Islet precursor cell (in vitro differentiated cells): ENCODE measurements around the gene PCSK9.
A peak's percentile ranks its signal among the peaks of the same experiment; 100 is the strongest.

ENCODE experiments used
- DNase-seq: peaks from one replicate; pipeline ENCODE4 v3.0.0-alpha.2; 2018

PCSK9 gene

DNA sequence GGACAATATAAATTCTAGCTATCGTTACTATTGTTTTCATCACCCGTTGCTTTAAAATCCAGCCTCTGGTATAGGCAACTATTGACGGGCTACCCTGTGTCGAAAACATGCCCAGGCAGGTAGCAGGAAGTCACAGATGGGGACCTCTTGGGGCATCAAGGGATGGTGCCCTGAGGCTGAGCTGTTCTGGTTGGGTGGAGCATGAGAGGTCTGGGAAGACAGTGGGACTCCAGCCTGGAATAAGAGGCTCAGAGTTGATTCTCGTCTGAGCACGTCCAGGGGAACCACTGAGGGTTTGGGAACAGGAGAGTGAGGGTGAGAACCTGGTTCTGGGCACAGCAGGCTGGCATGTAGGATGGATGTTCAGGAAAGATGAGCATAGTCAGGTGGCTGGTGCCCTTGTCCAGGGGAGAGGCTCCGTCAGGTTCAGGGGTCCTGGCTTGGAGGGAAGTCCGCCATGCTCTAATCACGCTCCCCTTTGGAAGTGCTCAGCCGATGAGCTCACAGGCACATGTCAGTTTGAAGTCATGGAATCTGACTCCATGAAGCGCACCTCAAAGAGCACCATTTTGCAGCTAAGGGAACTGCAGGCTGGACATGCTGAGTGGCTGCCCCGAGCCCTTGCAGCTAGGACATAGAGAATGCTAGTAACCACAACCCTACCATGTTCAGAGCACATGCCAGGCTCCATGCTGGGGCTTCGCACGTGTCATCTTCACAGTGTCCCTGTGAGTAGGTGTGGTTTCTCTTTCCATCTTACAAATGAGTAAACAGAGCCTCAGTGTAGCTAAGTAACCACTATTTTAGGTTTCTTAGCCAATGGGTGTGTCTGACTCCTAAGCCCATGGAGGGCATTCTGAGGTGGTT is 21.0 kb downstream of the PCSK9 start:
- DNase-seq = peak; percentile 38

DNA sequence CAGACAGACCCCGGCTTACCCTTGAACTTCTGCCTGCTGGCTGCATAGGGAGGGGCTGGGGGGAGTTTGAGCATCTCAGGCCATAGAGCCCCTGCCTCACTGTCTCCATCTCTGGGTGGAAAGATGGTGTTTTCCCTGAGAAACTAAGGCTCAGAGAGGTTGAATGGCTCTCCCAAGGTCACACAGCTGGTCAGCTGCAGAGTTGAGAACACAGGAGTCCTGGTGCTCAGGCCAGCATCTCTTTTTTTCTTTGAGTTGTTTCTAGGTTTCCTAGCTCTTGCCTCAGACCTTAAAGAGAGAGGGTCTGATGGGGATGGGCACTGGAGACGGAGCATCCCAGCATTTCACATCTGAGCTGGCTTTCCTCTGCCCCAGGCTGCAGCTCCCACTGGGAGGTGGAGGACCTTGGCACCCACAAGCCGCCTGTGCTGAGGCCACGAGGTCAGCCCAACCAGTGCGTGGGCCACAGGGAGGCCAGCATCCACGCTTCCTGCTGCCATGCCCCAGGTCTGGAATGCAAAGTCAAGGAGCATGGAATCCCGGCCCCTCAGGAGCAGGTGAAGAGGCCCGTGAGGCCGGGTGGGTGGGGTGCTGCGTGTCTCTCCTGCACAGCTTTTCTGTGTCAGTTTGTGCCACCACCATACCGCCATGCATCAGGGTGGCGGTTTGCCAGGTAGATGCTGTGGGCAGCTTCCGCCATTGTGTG is 21.8 kb downstream of the PCSK9 start:
- DNase-seq = peak; percentile 47

DNA sequence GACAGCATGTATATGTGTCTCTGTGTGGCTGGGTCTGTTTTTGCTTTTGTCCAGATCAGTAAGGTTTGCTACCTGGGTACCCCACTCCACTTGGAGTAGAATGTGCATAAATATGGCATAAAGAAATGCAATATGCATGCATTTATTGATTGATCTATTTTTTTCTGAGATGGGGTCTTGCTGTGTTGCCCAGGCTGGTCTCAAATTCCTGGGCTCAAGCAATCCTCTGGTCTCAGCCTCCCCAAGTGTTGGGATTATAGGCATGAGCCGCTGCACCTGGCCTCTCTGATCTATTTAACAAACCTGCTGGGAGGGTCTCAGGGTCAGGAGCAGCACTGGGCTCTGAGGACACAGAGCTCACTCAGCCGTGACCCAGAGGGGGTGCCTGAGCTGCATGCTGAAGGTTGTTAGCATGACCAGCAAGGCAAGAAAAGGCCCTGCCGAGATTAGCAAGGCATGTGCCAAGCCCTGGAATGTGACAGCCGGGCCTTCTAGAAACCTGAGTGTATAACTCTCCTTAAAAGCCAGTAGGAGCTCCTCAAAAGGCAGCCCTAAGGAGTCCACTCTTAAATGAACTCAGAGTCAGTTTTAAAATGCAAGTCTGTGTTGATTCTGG is 22.5 kb downstream of the PCSK9 start:
- peak; percentile 46 for DNase-seq

DNA sequence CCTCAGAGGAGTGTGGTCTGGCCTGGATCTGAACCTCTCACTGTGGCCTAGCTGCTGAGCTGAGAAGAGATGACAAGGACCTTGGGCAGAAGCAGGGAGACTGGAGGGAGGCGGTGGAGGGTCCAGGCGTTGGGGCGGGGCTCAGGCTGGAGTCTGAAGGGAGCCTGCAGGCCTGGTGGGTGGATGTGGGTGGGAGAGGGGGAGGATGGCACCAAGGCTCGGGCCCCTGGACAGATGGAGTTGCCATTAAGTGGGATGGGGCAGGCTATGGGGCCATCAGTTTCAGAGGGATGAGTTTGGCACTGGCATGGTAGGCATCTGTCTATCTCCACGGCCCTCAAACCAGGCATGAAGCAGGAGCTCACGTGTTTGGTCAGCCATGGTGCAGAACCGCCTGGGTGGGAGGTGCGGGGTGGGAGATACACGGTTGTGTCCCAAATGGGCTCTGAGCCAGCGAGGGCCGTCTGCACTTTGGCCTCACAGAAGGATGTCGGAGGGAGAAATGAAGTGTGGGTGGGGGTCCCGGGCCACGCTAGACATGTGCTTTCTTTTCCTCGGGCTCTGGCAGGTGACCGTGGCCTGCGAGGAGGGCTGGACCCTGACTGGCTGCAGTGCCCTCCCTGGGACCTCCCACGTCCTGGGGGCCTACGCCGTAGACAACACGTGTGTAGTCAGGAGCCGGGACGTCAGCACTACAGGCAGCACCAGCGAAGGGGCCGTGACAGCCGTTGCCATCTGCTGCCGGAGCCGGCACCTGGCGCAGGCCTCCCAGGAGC is 23.6 kb downstream of the PCSK9 start:
- DNase-seq = peak; percentile 54

DNA sequence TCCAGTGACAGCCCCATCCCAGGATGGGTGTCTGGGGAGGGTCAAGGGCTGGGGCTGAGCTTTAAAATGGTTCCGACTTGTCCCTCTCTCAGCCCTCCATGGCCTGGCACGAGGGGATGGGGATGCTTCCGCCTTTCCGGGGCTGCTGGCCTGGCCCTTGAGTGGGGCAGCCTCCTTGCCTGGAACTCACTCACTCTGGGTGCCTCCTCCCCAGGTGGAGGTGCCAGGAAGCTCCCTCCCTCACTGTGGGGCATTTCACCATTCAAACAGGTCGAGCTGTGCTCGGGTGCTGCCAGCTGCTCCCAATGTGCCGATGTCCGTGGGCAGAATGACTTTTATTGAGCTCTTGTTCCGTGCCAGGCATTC is 24.2 kb downstream of the PCSK9 start:
- peak; percentile 46 for DNase-seq

DNA sequence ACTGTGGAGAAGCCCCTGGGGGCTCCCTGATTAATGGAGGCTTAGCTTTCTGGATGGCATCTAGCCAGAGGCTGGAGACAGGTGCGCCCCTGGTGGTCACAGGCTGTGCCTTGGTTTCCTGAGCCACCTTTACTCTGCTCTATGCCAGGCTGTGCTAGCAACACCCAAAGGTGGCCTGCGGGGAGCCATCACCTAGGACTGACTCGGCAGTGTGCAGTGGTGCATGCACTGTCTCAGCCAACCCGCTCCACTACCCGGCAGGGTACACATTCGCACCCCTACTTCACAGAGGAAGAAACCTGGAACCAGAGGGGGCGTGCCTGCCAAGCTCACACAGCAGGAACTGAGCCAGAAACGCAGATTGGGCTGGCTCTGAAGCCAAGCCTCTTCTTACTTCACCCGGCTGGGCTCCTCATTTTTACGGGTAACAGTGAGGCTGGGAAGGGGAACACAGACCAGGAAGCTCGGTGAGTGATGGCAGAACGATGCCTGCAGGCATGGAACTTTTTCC is 24.8 kb downstream of the PCSK9 start:
- peak; percentile 63 for DNase-seq

DNA sequence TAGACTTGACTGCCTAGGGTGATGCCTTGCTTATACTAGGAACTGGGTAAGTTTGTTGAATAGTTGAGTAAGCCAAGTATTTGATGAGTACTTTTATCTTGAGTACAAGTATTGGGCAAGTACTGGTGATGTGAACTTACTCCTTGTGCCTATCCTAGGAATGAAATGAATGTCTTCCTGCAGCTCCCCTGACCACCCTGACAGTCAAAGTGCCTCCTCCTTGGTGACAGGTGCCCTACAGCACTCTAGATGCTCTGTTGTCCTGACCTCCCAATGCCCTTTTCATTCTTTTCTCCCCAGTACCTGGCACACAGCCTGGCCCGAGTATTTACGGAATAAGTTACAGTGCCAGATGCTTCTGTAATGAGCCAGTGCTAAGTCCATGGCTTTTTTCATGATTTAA is 25.5 kb downstream of the PCSK9 start:
- DNase-seq = peak; percentile 22

DNA sequence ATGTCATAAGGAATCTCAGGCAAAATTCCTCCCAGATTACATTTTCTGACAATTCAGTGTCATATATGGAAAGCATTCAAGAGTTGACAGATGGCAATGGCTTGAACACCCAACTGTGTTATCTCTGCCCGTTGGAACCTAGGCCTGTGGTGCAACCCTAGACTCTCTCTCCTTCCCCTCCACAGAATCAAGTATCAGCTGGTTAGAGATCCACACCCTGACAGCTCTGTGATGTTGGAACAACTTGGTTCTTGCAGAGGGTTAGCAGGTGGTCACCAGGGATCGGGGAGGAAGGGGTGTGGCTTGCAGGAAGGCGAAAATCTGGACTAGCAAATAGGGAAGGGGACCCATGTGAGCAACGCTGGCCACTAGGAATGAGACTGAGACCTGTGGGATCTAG is 26.3 kb downstream of the PCSK9 start:
- DNase-seq = peak; percentile 37

DNA sequence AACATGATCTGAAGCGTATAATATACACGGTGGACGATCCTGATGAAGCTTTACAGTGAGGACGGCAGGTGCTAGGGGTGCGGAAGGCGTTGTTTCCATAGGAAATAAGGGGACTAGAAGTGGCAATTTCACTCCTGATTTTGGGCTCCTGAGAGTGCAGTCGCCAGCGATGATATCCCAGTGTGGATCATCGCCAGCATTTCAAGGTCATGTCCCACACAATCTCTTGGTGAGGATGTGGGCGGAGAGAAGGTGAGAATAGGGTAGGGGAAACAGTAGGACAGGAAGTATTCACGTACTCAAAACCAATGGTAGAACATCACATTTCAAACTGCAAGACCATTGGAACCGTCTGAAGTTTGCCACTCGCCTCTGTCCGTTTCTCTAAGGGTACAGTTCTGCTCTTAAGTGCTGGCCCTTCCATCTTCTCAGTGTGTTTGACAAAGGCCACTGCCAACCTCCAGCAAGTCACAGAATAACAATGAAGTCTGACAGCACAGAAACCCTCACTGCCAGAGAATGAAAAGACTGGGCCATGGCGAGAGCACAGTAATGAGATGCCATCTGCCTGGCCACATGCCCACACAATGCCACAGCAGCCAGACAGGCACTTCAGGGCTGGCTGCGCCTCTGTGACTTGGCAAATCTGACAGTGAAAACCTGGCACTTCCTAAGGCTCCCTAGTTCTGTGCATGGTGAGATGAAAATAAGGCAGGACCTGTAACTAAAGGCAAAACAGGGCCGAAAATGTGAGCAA is 27.9 kb downstream of the PCSK9 start:
- DNase-seq = peak; percentile 32

DNA sequence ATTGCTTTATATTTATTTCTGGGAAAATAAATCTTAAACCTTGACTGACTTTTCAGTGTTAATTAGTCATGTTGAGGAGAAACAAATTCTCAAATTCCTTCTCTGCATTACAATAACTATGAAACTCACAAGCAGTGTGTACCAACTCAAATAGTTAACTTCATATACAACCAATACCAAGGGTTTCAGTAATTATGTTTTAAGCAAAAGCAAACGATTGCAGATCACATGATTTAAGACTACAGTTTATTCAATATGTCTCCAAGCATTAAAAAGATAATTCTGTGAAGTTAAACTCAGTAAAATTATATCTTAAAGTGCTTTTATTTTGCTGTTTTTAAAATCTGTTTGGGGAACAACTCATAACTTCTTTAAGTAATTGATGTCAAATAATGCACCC is 28.6 kb downstream of the PCSK9 start:
- DNase-seq = no peak

DNA sequence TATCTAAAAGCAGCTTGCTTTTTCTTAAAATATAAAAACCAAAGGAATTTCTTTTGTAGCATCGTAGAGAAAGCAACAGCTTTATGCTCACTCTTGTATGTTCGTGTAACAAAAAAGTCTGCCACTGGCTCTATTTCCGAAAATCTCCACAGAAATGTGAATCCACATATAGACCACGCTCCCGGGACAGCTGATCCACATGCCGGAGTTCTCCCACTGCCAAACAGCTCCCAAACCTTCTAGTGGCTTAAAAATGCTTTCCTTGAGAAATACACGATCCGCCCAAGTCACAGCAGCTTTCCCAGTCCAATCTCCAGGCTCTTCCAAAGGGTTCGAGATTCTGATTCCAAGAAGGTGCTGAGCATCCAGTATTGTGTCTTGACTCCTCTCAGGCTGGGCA is 29.3 kb downstream of the PCSK9 start:
- DNase-seq = peak; percentile 39

DNA sequence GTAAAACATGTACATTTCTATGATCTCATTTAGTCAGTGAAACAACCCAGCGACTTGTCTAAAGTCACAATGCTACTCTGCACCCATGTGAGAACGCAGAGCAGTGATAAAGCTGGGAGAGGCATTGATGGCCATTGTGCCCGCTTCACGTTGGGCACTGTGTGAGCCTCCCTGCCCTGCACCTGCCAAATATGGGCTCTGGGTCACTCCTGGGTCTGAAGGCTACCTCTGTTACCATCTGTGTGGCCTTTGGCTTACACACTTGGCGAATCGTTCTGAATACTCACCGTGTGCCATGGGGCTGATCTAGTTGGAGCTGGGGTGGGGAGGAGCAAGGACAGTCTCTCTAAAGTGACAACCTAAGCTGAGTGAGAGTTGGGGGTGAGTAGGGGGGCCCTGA is 29.9 kb downstream of the PCSK9 start:
- DNase-seq = peak; percentile 22

DNA sequence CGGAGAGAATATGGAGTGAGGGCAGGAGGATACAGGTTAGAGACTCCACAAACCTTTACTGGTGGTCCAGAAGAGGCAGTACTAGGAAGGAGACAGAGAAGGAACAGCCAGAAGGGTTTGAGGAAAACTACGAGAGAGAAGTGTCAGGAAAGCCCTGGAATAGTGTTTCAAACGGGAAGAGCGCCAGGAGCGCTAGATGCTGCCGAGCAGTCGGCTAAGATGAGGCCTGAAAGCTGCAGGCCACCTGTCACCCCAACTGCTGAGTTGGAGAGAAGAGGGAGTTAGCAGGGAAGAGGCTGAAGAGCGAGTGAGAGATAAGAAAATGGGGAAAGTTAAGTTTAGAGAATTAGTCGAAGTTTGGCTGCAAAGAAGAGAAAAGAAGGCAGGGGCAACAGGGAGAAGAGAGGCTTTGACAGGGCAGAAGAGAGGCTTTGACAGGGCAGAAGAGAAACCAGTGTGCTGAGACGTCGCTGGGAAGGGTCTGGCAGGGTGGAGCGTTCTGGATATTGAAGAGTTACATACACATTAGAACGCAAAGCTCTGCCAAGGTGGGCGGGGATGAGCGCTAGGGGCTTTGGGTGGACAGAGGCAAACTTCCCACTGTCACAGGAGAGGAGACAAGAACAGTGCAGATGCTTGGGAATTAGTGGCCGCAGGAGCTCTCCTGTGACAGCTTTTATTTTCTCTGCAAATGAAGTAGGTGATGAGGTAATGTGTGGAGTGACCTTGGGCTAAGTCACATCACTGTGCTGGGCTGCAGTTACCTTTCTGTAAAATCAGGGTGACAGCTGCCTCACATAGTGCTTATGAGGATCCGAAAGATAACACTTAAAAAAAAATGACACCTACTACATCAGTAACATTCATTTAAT is 31.2 kb downstream of the PCSK9 start:
- DNase-seq = peak; percentile 23

DNA sequence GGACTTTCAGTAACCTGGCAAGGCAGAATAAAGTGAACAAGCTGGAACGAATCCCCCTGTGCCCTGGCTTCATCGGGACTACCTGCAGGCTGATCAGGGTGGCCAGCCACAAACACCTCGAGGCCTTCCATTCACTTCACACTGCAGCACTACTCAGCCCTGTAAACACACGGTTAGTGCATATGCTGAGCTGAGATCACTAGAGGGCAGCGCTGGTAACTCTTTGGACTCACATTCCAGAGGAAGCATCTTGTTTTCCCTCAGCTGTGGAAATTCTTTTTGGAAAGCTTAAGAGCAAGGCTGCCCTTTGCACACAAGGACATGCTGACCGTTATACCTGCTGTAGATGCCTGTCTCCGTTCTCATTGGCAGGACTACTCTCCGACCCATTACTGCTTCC is 32.1 kb downstream of the PCSK9 start:
- peak; percentile 86 for DNase-seq

DNA sequence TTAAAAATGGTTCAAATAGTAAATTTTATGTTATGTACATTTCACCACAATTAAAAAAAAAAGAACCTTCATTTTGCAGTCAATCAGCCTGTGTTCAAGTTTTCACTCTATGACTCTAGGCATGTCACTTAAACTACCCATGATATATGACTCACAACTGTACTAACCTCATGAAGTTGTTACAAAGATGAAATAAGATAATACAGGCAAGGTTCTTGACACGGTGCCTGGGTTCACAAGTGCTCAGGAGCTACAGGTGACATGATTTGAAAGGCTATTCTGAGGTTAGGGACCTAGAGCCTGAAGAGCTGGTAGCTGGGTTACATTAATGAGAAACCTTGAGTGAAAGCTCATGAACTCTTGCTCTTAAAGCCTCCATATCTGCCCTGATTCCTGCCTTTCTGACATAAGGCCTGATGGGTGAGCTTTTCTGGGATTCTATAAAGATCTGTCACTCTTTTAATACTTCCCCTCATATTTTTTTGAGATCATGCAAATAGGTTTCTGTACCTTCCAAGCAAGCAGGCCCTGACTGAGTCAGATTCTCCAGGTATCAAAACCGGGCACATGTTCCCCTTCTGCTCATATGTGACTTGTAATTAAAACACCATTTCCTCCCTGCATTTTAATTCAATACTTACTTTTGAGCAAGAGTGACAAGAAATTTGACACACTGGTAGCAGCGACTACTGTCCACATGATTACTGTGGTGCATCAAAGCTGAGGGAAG is 34.0 kb downstream of the PCSK9 start:
- no peak for DNase-seq

DNA sequence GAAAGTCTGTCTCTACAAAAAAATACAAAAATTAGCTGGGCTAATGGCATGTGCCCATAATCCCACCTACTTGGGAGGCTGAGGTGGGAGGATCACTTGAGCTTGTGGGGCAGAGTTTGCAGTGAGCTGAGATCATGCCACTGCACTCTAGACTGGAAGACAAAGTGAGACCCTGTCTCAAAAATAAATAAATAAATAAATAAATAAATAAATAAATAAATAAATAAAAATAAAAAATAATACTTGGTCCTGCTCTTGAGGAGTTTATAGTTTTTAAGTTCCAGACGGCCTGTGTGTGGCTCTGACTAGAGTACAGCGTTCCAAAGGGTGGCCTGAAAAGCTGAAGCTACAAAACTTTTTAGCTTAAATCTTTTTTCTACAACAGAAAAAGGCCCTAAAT is 35.1 kb downstream of the PCSK9 start:
- DNase-seq = no peak

DNA sequence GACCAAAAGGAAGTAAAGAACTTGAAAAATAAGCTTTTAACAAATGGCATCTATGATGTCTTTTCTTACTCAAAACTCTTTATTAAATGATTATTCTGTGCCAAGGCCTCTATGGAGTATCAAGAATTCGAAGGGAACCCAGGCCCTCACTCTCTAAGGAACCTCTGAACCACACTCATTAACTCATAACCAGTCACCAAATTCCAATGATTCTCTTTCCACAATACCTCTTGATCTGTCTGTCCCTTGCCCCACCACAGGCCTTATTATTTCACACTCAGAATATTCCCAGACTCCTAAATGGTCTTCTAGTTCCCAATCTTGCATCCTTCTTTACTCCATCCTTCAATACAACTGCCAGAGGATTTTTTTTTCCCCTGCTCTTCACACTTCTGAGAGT is 37.0 kb downstream of the PCSK9 start:
- DNase-seq = no peak

DNA sequence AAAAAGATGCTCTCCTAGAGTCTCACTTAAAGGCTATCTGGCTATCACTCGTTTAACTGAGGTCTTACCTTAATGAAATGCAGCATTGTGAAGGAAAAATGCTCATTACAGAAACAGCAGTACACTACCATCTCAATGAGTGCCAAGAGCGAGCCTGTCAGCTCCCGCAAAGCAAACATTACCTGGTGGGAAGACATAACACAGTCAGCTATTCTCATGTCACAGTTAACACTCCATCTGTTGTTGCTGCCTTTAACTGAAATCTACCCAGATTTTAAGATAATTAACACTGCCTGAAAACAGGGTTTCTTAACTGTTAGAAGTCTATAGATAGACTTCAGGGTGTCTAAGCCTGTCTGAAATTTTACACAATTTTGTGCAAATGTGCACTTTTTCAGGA is 39.1 kb downstream of the PCSK9 start:
- no peak for DNase-seq

DNA sequence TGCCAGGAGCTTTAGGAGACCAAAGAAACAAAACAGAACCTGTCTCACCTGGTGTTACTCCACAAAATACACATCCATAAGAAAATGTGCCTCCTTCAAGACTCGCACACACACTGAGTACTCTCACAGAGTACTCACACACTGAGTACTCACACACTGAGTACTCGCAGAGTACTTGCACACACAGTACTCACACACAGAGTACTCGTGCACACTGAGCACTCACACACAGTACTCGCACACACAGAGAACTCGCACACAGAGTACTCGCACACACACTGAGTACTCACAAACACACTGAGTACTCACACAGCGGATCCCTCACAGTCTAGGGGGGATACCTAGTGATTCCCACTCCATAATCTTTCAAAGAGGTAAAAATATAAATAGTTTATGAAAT is 40.3 kb downstream of the PCSK9 start:
- no peak for DNase-seq

DNA sequence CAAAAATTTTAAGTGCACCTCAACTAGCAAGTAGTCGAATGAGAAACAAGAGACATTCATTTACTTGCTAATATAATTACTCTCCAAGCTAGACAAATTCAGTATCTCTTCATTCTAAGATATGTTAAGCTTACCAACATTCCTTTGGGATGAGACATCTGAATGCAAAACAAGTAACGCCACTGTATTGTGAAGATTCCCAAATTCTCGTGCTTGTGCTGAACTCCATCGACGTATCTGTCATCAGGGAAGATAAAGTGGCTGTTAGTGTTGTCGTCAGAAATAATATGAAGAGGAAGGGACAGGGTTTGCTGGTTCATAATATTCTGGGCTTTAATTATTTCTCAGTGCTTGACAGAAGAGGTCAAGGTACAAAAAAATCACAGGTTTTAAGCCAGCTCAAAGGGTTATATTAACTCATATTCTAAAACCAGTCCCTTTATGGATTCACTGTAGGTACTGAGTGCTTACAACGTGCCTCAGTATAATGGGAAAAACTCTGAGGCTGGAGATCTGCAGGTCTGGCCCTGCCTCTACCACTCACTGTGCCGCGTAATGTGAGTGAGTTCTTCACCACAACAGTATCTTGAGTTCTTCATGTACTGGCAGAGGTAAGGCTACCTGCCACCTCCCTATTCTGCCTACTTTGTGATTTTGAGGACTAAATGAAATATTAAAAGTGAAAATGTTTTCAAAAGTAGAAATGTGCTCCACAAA is 42.0 kb downstream of the PCSK9 start:
- no peak for DNase-seq
